ENCODE data around the gene NXPE4. TPM values are rescaled to one million over a fixed set of nuclear protein-coding genes. Genes with fewer than 3 reads are reported as not detected.
"Not testable (repeated sequence)": the region's sequence is repeated elsewhere in the genome, so short reads cannot be mapped to it uniquely, and the experiment has no call there.

The NXPE4 gene
- total RNA-seq, 1 donor from 2014 or later: not detected

GRCh38 chr11:114610984-114611944 is 15.7 kb upstream of the NXPE4 start:
- DNase-seq (ENCODE audit: low spot score): no peak

GRCh38 chr11:114610550-114610949 is 15.0 kb upstream of the NXPE4 start:
- DNase-seq (ENCODE audit: low spot score): no peak

GRCh38 chr11:114609429-114609828 is 13.8 kb upstream of the NXPE4 start:
- no peak for DNase-seq (ENCODE audit: low spot score)

- not testable (repeated sequence) for DNase-seq (ENCODE audit: low spot score)
Measured at GRCh38 chr11:114608605-114609004, 13.0 kb upstream of the NXPE4 start.

DNA sequence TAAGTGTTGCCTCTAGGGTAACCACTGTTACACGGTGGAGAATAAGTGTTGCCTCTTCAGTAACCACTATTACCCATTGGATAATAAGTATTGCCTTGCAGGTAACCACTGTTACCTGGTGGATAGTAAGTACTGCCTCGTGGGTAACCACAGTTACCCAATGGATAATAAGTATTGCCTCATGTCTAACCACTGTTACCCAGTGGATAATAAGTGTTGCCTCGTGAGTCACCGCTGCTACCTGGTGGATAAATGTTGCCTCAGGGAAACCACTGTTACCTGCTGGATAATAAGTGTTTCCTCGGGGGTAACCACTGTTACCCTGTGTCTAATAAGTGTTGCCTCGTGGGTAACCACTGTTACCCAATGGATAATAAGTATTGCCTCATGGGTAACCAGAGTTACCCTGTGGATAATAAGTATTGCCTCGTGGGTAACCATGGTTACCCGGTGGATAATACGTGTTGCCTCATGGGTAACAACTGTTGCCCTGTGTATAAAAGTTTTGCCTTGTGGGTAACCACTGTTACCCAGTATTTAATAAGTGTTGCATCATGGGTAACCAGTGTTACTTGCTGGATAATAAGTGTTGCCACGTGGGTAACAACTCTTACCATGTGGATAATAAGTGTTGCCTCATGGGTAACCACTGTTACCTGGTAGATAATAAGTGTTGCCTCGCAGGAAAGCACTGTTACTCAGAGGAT is 12.3 kb upstream of the NXPE4 start:
- DNase-seq (ENCODE audit: low spot score): no peak

GRCh38 chr11:114606802-114607075 is 11.2 kb upstream of the NXPE4 start:
- not testable (repeated sequence) for DNase-seq (ENCODE audit: low spot score)

- no peak for DNase-seq (ENCODE audit: low spot score)
Measured at GRCh38 chr11:114606003-114606801, 10.6 kb upstream of the NXPE4 start.

DNA sequence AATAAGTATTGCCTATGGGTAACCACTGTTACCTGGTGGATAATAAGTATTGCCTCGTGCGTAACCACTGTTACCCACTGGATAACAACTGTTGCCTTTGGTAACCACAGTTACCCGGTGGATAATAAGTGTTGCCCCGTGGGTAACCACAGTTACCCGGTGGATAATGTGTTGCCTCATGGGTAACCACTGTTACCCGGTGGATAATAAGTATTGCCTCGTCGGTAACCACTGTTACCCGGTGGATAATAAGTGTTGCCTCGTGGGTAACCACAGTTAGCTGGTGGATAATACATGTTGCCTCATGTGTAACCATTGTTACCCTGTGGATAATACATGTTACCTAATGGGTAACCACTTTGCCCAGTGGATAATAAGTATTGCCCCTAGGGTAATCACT is 9.8 kb upstream of the NXPE4 start:
- DNase-seq (ENCODE audit: low spot score): no peak

DNA sequence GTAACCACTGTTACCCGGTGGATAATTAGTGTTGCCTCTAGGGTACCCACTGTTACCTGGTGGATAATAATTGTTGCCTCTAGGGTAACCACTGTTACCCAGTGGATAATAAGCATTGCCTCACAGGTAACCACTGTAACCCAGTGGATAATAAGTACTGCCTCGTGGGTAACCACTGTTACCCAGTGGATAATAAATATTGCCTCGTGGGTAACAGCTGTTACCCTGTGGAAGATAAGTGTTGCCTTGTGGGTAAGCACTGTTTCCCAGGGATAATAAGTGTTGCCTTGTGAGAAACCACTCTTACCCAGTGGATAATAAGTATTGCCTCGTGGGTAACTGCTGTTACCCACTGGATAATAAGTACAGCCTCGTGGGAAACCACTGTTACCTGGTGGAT is 9.3 kb upstream of the NXPE4 start:
- DNase-seq (ENCODE audit: low spot score): no peak

- DNase-seq (ENCODE audit: low spot score): no peak
Measured at GRCh38 chr11:114604179-114604813, 8.7 kb upstream of the NXPE4 start.

DNA sequence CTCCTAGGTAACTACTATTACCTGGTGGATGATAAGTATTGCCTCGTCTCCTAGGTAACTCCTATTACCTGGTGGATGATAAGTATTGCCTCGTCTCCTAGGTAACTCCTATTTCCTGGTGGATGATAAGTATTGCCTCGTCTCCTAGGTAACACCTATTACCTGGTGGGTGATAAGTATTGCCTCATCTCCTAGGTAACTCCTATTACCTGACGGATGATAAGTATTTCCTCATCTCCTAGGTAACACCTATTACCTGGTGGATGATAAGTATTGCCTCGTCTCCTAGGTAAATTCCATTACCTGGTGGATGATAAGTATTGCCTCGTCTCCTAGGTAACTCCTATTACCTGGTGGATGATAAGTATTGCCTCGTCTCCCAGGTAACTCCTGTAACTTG is 7.6 kb upstream of the NXPE4 start:
- DNase-seq (ENCODE audit: low spot score): not testable (repeated sequence)

GRCh38 chr11:114598461-114598860 is 2.9 kb upstream of the NXPE4 start:
- no peak for DNase-seq (ENCODE audit: low spot score)

DNA sequence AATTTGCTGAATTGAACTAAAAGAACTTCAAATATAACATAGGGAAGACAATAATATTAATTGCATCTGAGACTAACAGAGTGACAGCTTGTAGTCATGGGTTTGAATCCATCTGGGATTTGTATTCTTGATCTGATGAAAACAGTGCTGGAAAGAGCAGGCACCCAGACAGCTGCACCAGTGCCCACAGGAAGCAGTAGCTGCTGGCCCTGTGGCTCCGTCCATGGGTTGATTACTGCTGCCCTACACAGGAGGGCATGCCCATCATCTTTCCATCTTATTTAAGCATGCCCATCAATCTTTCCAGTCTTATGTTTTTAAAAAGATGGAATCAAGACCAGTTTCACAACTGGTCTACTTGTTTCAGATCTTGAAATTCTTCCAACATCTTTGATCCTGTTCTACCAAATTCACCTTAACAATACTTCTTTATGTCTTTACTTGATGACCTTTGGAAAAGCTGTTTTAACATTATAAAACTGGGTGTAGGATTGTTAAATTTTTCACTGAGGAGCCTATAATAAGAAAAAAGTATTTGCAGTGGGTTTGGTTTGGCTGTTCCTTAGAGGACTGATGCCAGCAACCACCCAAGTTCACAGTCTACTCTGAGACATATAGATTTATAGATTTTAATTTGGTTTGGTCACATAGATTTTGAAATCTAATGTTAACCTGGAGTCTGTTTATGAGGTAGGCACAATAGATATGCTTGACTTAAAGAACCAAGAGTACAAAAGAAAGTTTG is 761 bp upstream of the NXPE4 start:
- DNase-seq (ENCODE audit: low spot score): no peak

GRCh38 chr11:114594703-114595102 is 883 bp downstream of the NXPE4 start:
- no peak for DNase-seq (ENCODE audit: low spot score)

DNA sequence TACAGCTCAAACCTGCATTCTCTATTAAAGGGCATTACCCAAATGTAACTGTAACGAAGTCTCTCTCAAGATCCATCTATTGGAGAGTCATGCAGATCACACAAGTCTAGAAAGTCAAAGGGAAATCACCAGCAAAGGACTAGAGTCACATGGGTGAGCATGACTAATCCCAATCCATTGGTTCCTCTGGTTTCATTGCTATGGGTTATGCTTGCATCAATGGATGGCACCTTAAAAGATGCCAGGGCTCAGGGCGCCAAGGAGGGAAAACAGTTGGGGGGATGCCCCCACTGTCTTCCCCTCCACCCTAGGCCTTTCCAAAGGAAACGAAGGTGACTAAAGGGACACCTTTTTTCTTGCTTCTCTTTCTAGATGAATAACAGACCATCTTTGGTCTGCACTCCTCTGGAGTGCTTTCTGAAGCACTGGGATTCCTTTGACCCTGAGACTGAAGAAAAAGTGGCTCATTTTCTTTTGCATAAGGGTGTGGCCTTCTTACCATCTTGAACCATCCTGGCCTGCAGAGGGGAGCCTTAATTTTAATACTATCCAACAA is 8.1 kb downstream of the NXPE4 start:
- DNase-seq (ENCODE audit: low spot score): no peak

- DNase-seq (ENCODE audit: low spot score): no peak
Measured at GRCh38 chr11:114586797-114587196, 8.8 kb downstream of the NXPE4 start.

DNA sequence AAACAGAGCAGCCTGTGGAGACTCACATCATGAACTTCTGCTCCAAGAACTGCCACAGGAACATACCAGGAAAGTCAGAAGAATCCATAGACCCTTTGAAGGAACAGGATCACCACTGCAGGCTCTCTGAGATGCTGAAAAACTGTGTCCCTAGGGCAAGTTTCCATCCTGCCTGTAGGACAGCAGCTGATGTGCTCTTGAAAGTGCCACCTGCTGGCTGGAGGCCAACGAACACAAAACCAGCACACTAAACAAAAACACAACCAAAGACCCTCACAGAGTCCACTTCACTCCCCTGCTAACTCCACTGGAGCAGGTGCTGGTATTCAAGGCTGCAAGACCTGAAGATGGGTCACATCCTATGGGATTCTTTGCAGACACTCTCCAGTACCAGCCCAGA is 23.9 kb downstream of the NXPE4 start:
- no peak for DNase-seq (ENCODE audit: low spot score)

- DNase-seq (ENCODE audit: low spot score): no peak
Measured at GRCh38 chr11:114569801-114570200, 25.8 kb downstream of the NXPE4 start.

GRCh38 chr11:114566276-114566675 is 29.3 kb downstream of the NXPE4 start:
- DNase-seq (ENCODE audit: low spot score): no peak

- DNase-seq (ENCODE audit: low spot score): no peak
Measured at GRCh38 chr11:114564831-114565230, 30.8 kb downstream of the NXPE4 start.

Data from mesenteric fat pad (tissue), 1 donor.